GM12878 (cell line): ENCODE data around the gene ZBTB48. TPM values are rescaled to one million over a fixed set of nuclear protein-coding genes. Genes with fewer than 3 reads are reported as not detected.

ENCODE experiments used
- ATAC-seq: fragments of 200-7000 bp; cut with Tn5 transposase; 3 replicates; pipeline ENCODE4 v1.9.1; 2020; ENCODE audit warnings: mild to moderate bottlenecking, moderate library complexity
- BruUV-seq: library from RNA; stranded (reverse); fragments of 400-500 nt; replicated peaks from 2 replicates; lab custom pipeline; 2021; lab: Mats Ljungman, UMichigan
- CTCF ChIA-PET: fragments of 300-600 bp; sonication (Branson Sonifier 250); formaldehyde crosslinking; extraction: SDS; loops from one replicate; lab custom pipeline; 2021; ENCODE audit warnings: inconsistent platforms; lab: Yijun Ruan, JAX
- POLR2A ChIA-PET: fragments of 350-600 bp; formaldehyde crosslinking; extraction: SDS; loops from one replicate; lab custom pipeline; 2021; ENCODE audit warnings: inconsistent platforms; lab: Charles Lee
- RAD21 ChIA-PET: fragments of 300-600 bp; sonication (Branson Sonifier 250); formaldehyde crosslinking; loops from one replicate; lab custom pipeline; 2023; ENCODE audit warnings: antibody characterized with exemption; ENCODE audit not compliant: unreplicated experiment; lab: Charles Lee
- SMC1A ChIA-PET: fragments of 300-600 bp; sonication (Branson Sonifier 250); formaldehyde crosslinking; loops from one replicate; lab custom pipeline; 2023; ENCODE audit not compliant: unreplicated experiment, uncharacterized antibody; lab: Charles Lee
- DNase-seq: peaks from one replicate; pipeline ENCODE4 v3.0.0-alpha.2; 2011; ENCODE audit warnings: low read depth, low spot score
- FAIRE-seq: peaks from 3 replicates; lab custom pipeline; 2011; peaks lifted over from hg19 to GRCh38; lab: Jason Lieb, UNC
- H2AFZ ChIP-seq: 2 replicates; pipeline ENCODE4 v1.6.0; 2011; ENCODE audit warnings: low read depth, low read length, control low read depth; ENCODE audit not compliant: control insufficient read depth
- H3K27ac ChIP-seq: 2 replicates; pipeline ENCODE4 v1.5.1; 2011; ENCODE audit warnings: control low read depth; ENCODE audit not compliant: control insufficient read depth, insufficient read depth
- H3K27me3 ChIP-seq, 2 experiments: replicated peaks in 1 of 2; 2 replicates each; pipeline versions ENCODE4 v1.6.0 to v1.6.1; 2011; ENCODE audit warnings: low read length in 1 of 2; ENCODE audit not compliant: control insufficient read depth in 2 of 2, insufficient read depth in 2 of 2
- H3K36me3 ChIP-seq, 2 experiments: 2 replicates each; pipeline ENCODE4 v1.5.1; 2011; ENCODE audit warnings: low read length in 1 of 2; ENCODE audit not compliant: control insufficient read depth in 2 of 2, insufficient read depth in 2 of 2
- H3K4me1 ChIP-seq: 2 replicates; pipeline ENCODE4 v1.6.1; 2011; ENCODE audit warnings: mild to moderate bottlenecking, low read length, moderate library complexity, mixed read lengths; ENCODE audit not compliant: control insufficient read depth, insufficient read depth
- H3K4me2 ChIP-seq: 2 replicates; pipeline ENCODE4 v1.6.0; 2011; ENCODE audit warnings: control low read depth; ENCODE audit not compliant: control insufficient read depth, insufficient read depth
- H3K4me3 ChIP-seq: fragments of 200-600 bp; sonication (generic); 2 replicates; pipeline ENCODE4 v1.5.1; 2016
- H3K79me2 ChIP-seq: 2 replicates; pipeline ENCODE4 v1.6.0; 2011; ENCODE audit warnings: low read length; ENCODE audit not compliant: control insufficient read depth, insufficient read depth
- H3K9ac ChIP-seq: 2 replicates; pipeline ENCODE4 v1.8.0; 2011; ENCODE audit warnings: low read length, control low read depth, mixed read lengths; ENCODE audit not compliant: control insufficient read depth, insufficient read depth
- H3K9me3 ChIP-seq: replicated peaks from 3 replicates; pipeline ENCODE4 v1.5.1; 2011; ENCODE audit warnings: mild to moderate bottlenecking, low read length; ENCODE audit not compliant: control insufficient read depth, insufficient read depth
- H4K20me1 ChIP-seq: 2 replicates; pipeline ENCODE4 v1.6.0; 2011; ENCODE audit not compliant: control insufficient read depth, insufficient read depth
- CEBPB ChIP-seq, 2 experiments: fragments of 150-350 bp in 1 of 2; IDR thresholded peaks; 2 replicates each; pipeline ENCODE4 v1.6.1; 2012 to 2014; ENCODE audit warnings: low read depth in 2 of 2, low read length in 2 of 2, borderline replicate concordance in 1 of 2, inconsistent platforms in 1 of 2
- CHD1 ChIP-seq: IDR thresholded peaks from 2 replicates; pipeline ENCODE4 v1.6.1; 2012; ENCODE audit warnings: low read depth, low read length, improper control_type of control experiment
- ETV6 ChIP-seq, 2 experiments: fragments of 450-650 bp in 1 of 2; IDR thresholded peaks in 1 of 2; conservative IDR thresholded peaks in 1 of 2; 2 replicates each; pipeline ENCODE4 v1.6.1; 2014; ENCODE audit warnings: antibody characterized with exemption in 1 of 2, borderline replicate concordance in 1 of 2, low read depth in 1 of 2, mild to moderate bottlenecking in 1 of 2, moderate library complexity in 1 of 2
- JUND ChIP-seq: IDR thresholded peaks from 2 replicates; pipeline ENCODE4 v1.6.1; 2012; ENCODE audit warnings: low read depth, mild to moderate bottlenecking, low read length, improper control_type of control experiment, moderate library complexity
- MTA3 ChIP-seq: IDR thresholded peaks from 2 replicates; pipeline ENCODE4 v1.6.1; 2012; ENCODE audit warnings: low read length, inconsistent platforms, borderline replicate concordance
- POLR2AphosphoS2 ChIP-seq: IDR thresholded peaks from 2 replicates; pipeline ENCODE4 v1.6.1; 2011; ENCODE audit warnings: low read depth, mild to moderate bottlenecking, low read length, improper control_type of control experiment, moderate library complexity
- RAD21 ChIP-seq: IDR thresholded peaks from 2 replicates; pipeline ENCODE4 v1.6.1; 2011; ENCODE audit warnings: mild to moderate bottlenecking, low read depth, low read length, moderate library complexity; ENCODE audit not compliant: insufficient read depth
- RB1 ChIP-seq: fragments of 450-650 bp; formaldehyde crosslinking; IDR thresholded peaks from 2 replicates; pipeline ENCODE4 v1.6.1; 2017; ENCODE audit warnings: mild to moderate bottlenecking, borderline replicate concordance
- RCOR1 ChIP-seq: conservative IDR thresholded peaks from 2 replicates; pipeline ENCODE4 v1.6.1; 2012; ENCODE audit warnings: low read depth, low read length, improper control_type of control experiment
- SMAD1 ChIP-seq: fragments of 450-650 bp; IDR thresholded peaks from 2 replicates; pipeline ENCODE4 v1.6.1; 2018; ENCODE audit warnings: mild to moderate bottlenecking, low read depth; ENCODE audit not compliant: partially characterized antibody
- SMARCA5 ChIP-seq: fragments of 450-650 bp; IDR thresholded peaks from 2 replicates; pipeline ENCODE4 v1.6.1; 2017; ENCODE audit warnings: mild to moderate bottlenecking
- TBL1XR1 ChIP-seq: IDR thresholded peaks from 2 replicates; pipeline ENCODE4 v1.6.1; 2012; ENCODE audit warnings: low read depth, low read length, improper control_type of control experiment
- ZBTB40 ChIP-seq: fragments of 450-650 bp; IDR thresholded peaks from 2 replicates; pipeline ENCODE4 v1.6.1; 2016; ENCODE audit warnings: mild to moderate bottlenecking, moderate library complexity, borderline replicate concordance
- ZNF384 ChIP-seq: IDR thresholded peaks from 2 replicates; pipeline ENCODE4 v1.6.1; 2012; ENCODE audit warnings: low read depth, mild to moderate bottlenecking, low read length, improper control_type of control experiment, borderline replicate concordance
- WGBS: methylation state at CpG from one replicate; pipeline ENCODE4 v1.1.6; 2016; ENCODE audit warnings: low lambda C conversion rate; ENCODE audit not compliant: insufficient replicate concordance, insufficient coverage; ENCODE audit errors: missing lambda C conversion rate; 5-methylcytosine and 5-hydroxymethylcytosine counted together
- in situ Hi-C: fragments of 300-500 bp; cut with MboI; formaldehyde crosslinking; loops from 9 replicates; pipeline ENCODE4 v1.14.3; 2018; ENCODE audit warnings: mixed read lengths
- intact Hi-C: fragments of 100-400 bp; cut with micrococcal nuclease; formaldehyde crosslinking; loops from one replicate; pipeline ENCODE4 v1.14.2; 2022; ENCODE audit not compliant: unreplicated experiment
- polyA plus RNA-seq, 11 experiments: library from polyadenylated mRNA; depleted of rRNA in 4 of 11; unstranded in 6 of 11; stranded (reverse) in 5 of 11; fragments of >200 nt; fragmentation: Nextera tagmentation in 4 of 11; fragmentation: Illumina TruSeq in 1 of 11; extraction: Ambion mirVana in 4 of 11; extraction: Trizol in 1 of 11; gene quantifications; 1 replicate in 1 of 11; 2 replicates in 10 of 11; pipeline versions ENCODE4 v1.2.1 to v1.2.3, GENCODE V29; 2011 to 2016; ENCODE audit warnings: inconsistent platforms in 2 of 11, missing spikeins in 2 of 11, low read depth in 1 of 11
- total RNA-seq, 4 experiments: library from RNA; depleted of rRNA in 3 of 4; stranded (reverse); fragments of >200 nt in 3 of 4; fragmentation: Illumina TruSeq in 1 of 4; extraction: Trizol in 1 of 4; gene quantifications; 2 replicates each; pipeline versions ENCODE4 v1.2.1 to v1.2.3, GENCODE V29; 2013 to 2021
- TF ChIP-seq, protein P1 (sequence below): fragments of 450-650 bp; IDR thresholded peaks from 2 replicates; pipeline ENCODE4 v1.6.1; 2017; ENCODE audit warnings: mild to moderate bottlenecking
- TF ChIP-seq, protein P2 (sequence below): fragments of 450-650 bp; IDR thresholded peaks from 2 replicates; pipeline ENCODE4 v1.6.1; 2014; ENCODE audit warnings: mild to moderate bottlenecking

The ZBTB48 gene
- total and polyA plus RNA-seq, 10 of the 15 experiments (the other 5 are each of a cell fraction or from before 2014, with no cell fraction given) = 1.00 to 25.3 (median 16.7) TPM

DNA sequence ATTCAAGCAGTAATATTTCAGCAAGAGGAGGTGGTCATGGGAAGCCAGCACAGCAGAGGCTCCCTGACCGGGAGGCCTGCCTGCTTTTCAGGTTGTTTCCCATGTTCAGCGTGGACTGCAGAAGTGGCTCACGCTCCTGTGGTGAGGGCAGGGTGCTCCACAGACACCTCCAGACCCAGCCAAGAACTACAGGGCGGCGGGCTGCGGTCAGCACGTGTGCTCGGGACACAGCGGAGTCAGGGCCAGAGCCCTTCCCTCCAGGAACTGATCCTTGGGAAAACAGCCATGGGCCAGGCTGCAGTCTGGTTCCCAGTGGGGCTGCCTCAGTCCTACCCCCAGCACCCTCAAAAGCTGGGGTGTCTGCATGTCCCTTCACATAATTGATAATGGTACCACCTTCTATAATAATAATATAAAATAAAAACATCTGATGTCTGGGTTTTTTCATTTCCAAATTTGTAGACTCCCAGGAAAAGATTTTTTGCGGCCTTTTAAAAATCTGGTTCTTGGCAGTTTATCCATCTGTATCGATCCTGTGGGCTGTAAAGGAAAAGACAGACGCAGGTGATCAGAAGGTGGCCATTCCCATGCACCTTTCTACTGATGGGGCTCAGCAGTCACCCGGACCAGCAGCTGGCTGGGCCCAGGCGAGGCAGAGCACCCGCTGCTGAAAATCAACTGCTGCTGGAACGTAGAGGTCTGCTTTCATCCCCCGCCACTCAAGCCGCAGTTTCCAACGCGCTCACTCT lies 55.5 kb downstream of the ZBTB48 start:
- SMC1A ChIA-PET = no interaction called here
- in situ Hi-C loops (loop anchor here (5.0 kb wide), 1 partner anchor 143 kb away; the partner anchor contains the start of gene PLEKHG5), intact Hi-C loops (no loop called here)
- H3K9me3 ChIP-seq = no peaks in the 10 kb centered on the region
- no peaks in the 10 kb centered on the region for H3K4me1 ChIP-seq
- POLR2A ChIA-PET = no interaction called here
- 91% methylated on average over 20 of the region's 20 CpGs for WGBS
- no peak for FAIRE-seq
- RAD21 ChIA-PET = no interaction called here
- peaks cover 16 to 29% of the 10 kb centered on the region in 2 experiments; a peak in 3 of 4 replicates for H3K36me3 ChIP-seq
- H3K4me2 ChIP-seq = no peak overlapping the region
- DNase-seq = no peak
- H3K4me3 ChIP-seq = no peak overlapping the region
- no peaks in the 10 kb centered on the region for H3K27me3 ChIP-seq
- H3K9ac ChIP-seq = no peak overlapping the region
- H2AFZ ChIP-seq = no peak overlapping the region
- H3K79me2 ChIP-seq = no peaks in the 10 kb centered on the region
- no peak overlapping the region for H3K27ac ChIP-seq
- CTCF ChIA-PET = interaction anchor here (0.8 to 2.1 kb wide), 2 partner anchors 11 to 82 kb away, joined by 3 to 8 read pairs; no protein-coding TSS in a partner anchor
- ATAC-seq = no peak
- H4K20me1 ChIP-seq = no peaks in the 10 kb centered on the region
- BruUV-seq = no TSS peak
- TF ChIP-seq TBL1XR1 = no peak
- TF ChIP-seq ZBTB40 = no peak
- TF ChIP-seq JUND = no peak
- TF ChIP-seq, protein P1, sequence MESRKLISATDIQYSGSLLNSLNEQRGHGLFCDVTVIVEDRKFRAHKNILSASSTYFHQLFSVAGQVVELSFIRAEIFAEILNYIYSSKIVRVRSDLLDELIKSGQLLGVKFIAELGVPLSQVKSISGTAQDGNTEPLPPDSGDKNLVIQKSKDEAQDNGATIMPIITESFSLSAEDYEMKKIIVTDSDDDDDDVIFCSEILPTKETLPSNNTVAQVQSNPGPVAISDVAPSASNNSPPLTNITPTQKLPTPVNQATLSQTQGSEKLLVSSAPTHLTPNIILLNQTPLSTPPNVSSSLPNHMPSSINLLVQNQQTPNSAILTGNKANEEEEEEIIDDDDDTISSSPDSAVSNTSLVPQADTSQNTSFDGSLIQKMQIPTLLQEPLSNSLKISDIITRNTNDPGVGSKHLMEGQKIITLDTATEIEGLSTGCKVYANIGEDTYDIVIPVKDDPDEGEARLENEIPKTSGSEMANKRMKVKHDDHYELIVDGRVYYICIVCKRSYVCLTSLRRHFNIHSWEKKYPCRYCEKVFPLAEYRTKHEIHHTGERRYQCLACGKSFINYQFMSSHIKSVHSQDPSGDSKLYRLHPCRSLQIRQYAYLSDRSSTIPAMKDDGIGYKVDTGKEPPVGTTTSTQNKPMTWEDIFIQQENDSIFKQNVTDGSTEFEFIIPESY = no peak
- no peak for TF ChIP-seq CEBPB (IDR thresholded peaks at IDR 0.05; ENCODE audit: borderline replicate concordance in 1 of 2, low read depth in 2 of 2, low read length in 2 of 2)
- TF ChIP-seq SMAD1 = no peak
- no peak for TF ChIP-seq RCOR1
- TF ChIP-seq ETV6 (conservative IDR thresholded peaks at IDR 0.05 in 1 of 2, IDR thresholded peaks at IDR 0.05 in 1 of 2; ENCODE audit: borderline replicate concordance in 1 of 2, low read depth in 1 of 2) = no peak
- TF ChIP-seq RAD21 = no peak
- TF ChIP-seq CHD1 = no peak
- no peak for TF ChIP-seq POLR2AphosphoS2
- no peak for TF ChIP-seq MTA3
- TF ChIP-seq RB1 = no peak
- TF ChIP-seq, protein P2, sequence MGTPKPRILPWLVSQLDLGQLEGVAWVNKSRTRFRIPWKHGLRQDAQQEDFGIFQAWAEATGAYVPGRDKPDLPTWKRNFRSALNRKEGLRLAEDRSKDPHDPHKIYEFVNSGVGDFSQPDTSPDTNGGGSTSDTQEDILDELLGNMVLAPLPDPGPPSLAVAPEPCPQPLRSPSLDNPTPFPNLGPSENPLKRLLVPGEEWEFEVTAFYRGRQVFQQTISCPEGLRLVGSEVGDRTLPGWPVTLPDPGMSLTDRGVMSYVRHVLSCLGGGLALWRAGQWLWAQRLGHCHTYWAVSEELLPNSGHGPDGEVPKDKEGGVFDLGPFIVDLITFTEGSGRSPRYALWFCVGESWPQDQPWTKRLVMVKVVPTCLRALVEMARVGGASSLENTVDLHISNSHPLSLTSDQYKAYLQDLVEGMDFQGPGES = no peak
- no peak for TF ChIP-seq SMARCA5
- no peak for TF ChIP-seq ZNF384
